Measurements from ENCODE around the gene RAB31.

The RAB31 gene

GRCh38 chr18:9822587-9823185 is 114.6 kb downstream of the RAB31 start:
- DNase-seq (ENCODE audit: low spot score): no peak

- DNase-seq (ENCODE audit: low spot score): no peak
These were observed 115.8 kb downstream of the RAB31 start for GRCh38 chr18:9823805-9824473.

GRCh38 chr18:9824474-9824832 is 116.4 kb downstream of the RAB31 start:
- DNase-seq (ENCODE audit: low spot score): no peak

GRCh38 chr18:9824952-9825371 is 116.9 kb downstream of the RAB31 start:
- DNase-seq (ENCODE audit: low spot score): no peak

GRCh38 chr18:9825571-9826073 is 117.5 kb downstream of the RAB31 start:
- peak; percentile 7 for DNase-seq (ENCODE audit: low spot score)

GRCh38 chr18:9826685-9827084 is 118.6 kb downstream of the RAB31 start:
- no peak for DNase-seq (ENCODE audit: low spot score)

- DNase-seq (ENCODE audit: low spot score): no peak
These were observed 119.2 kb downstream of the RAB31 start for GRCh38 chr18:9827211-9827792.

- DNase-seq (ENCODE audit: low spot score): no peak
These were observed 119.8 kb downstream of the RAB31 start for GRCh38 chr18:9827793-9828505.

- DNase-seq (ENCODE audit: low spot score): no peak
These were observed 120.7 kb downstream of the RAB31 start for GRCh38 chr18:9828506-9829396.

- no peak for DNase-seq (ENCODE audit: low spot score)
These were observed 121.3 kb downstream of the RAB31 start for GRCh38 chr18:9829397-9829712.

- peak; percentile 29 for DNase-seq (ENCODE audit: low spot score)
These were observed 123.1 kb downstream of the RAB31 start for GRCh38 chr18:9831036-9831722.

GRCh38 chr18:9831723-9832199 is 123.7 kb downstream of the RAB31 start:
- DNase-seq (ENCODE audit: low spot score): no peak

- DNase-seq (ENCODE audit: low spot score): no peak
These were observed 124.8 kb downstream of the RAB31 start for GRCh38 chr18:9832871-9833270.

GRCh38 chr18:9834551-9834950 is 126.5 kb downstream of the RAB31 start:
- no peak for DNase-seq (ENCODE audit: low spot score)

- DNase-seq (ENCODE audit: low spot score): no peak
These were observed 127.1 kb downstream of the RAB31 start for GRCh38 chr18:9835113-9835755.

- DNase-seq (ENCODE audit: low spot score): no peak
These were observed 127.7 kb downstream of the RAB31 start for GRCh38 chr18:9835825-9836224.

GRCh38 chr18:9838144-9838877 is 130.2 kb downstream of the RAB31 start:
- DNase-seq (ENCODE audit: low spot score): no peak

GRCh38 chr18:9839211-9839610 is 131.1 kb downstream of the RAB31 start:
- DNase-seq (ENCODE audit: low spot score): no peak

GRCh38 chr18:9839853-9840252 is 131.8 kb downstream of the RAB31 start:
- no peak for DNase-seq (ENCODE audit: low spot score)

- DNase-seq (ENCODE audit: low spot score): no peak
These were observed 133.7 kb downstream of the RAB31 start for GRCh38 chr18:9841752-9842151.
